GM21367 (cell line): ENCODE measurements around the gene ARGLU1.
A peak's percentile ranks its signal among the peaks of the same experiment; 100 is the strongest.

Experiments
- ATAC-seq: cut with Tn5 transposase; IDR thresholded peaks from one replicate; pipeline ENCODE4 v1.9.1; 2021; ENCODE audit not compliant: unreplicated experiment

The ARGLU1 gene

DNA sequence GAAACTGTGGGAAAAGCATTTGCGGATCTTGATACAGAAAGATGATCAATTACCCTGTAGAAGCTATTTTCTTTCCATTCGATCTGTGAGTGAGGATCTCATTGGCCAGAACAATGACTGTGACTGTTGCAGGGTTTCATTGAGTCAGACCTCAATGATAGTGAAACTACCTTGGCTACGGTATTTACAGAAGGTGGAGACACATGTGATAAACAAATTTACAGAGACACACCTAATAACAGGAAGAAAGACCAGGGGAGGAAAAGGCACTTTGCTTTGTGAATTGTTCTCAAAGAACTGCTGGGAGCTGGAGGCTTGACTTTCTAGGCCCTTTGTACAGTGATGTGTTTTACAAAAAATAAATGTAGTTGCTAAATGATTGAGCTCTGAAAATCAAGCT is 19.9 kb upstream of the ARGLU1 start:
- ATAC-seq: no peak

DNA sequence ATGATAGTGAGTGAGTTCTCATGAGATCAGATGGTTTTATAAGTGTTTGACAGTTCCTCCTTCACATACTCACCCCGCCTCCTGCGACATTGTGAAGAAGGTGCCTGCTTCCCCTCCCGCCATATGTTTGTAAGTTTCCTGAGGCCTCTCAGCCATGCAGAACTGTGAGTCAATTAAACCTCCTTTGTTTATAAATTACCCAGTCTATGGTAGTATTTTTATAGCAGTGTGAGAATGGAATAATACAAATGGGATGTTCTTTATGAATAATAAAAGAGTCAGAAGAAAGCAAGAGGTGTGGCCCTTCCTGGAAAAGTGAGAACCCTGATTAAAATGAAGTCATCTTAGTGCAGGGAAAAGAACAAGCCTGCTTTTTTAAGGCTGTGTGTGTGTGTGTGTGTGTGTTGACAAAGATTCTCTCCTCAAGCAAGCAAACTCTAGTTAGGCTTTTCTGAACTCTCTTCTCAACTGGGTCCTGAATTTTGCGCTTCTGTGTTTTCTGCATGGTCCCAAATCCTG is 18.8 kb upstream of the ARGLU1 start:
- ATAC-seq: no peak

DNA sequence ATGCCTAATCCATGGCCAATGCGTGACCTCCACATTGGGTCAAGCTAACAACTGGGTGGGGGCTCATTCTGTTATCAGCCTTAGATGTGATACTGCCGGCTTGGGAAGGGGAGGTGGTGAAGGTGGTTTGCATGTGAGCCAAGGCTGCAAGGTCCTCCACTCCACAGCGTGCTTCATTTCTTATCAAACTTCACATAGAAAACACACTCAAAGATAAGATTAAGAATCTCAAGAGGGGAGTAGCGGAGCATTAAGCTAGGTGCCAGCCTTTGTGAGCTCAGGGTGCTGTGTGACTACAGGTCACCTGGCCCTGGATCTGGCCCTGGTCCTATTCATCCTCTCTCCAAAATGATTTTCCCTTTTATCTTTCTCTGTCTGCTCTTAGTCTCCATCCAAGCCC is 13.3 kb upstream of the ARGLU1 start:
- ATAC-seq: no peak

DNA sequence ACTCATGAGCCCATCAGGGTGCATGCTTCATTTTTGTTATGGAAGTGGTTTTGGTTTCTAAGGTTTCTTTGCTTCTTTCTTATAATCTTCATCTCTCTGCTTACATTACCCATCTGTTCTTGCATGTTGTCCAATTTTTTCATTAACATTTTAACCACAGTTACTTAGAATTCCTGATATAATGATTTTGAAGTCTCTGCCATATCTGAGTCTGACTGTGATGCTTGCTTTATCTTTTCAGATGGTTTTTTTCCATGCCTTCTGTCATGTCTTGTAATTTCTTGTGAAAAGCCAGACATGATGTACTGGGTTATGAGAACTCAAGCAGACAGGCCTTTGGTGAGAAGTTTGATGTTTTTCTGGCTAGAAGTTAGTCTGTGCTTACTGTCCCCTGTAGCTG is 8.0 kb upstream of the ARGLU1 start:
- no peak for ATAC-seq

DNA sequence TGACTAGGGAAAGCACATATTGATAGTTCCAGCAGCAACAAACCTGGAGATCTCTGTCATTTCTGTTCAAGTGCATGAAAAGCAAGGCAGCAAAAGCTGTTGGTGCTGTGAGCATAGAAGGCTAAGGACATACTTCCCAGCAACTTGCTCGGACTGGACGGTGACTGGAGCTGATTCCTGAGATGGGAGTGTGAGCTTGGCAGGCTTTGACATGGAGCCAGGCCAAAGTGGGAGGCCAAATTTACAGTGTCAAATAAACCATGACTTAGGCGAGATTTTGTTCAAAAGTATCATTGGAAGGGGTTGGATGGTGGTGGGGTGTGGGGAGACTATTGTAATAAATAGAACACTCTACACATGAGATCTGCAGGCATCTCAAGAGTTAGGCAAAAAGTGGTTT is 5.9 kb upstream of the ARGLU1 start:
- no peak for ATAC-seq

DNA sequence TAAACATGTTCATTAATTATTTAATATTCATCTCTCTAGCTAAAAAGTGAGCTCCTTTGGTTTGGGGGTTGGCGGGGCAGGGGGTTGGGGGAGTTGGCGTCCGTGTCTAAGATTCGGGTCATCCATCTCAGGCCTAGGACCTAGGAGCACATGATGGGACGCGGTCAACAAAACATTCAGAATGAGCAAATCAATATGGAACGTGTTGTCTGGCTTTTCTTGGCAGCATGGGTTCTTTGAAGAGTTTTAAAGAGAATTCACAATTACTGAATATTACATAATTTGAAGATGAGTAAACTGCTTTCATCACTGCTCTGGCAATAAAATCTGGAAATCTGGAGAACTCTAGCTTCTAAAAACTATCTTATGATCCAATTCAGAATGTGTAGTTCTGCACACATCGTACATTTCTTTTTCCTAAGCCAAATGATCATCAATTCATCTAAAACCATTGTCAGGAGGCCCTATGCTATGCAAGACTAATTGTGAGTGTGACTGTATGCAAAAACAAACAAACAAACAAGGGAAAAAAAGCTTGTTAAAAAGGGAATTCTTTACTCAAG is 5.4 kb upstream of the ARGLU1 start:
- no peak for ATAC-seq

DNA sequence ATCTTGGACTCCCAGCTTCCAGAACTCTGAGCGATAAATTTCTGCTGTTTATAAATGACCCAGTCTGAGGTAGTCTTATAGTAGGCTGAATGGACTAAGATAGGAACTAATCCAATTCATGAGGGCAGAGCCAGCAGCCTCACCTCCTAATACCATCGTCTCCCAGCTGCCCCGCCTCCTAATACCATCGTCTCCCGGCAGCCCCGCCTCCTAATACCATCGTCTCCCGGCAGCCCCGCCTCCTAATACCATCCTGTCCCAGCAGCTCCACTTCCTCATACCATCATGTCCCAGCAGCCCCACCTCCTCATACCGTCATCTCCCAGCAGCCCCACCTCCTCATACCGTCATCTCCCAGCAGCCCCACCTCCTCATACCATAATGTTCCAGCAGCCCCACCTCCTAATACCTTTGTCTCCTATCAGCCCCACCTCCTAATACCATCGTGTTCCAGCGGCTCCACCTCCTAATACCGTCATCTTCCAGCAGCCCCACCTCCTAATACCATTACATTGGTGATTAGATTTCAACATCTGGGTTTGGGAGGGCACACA is 2.4 kb upstream of the ARGLU1 start:
- peak; percentile 37 for ATAC-seq

DNA sequence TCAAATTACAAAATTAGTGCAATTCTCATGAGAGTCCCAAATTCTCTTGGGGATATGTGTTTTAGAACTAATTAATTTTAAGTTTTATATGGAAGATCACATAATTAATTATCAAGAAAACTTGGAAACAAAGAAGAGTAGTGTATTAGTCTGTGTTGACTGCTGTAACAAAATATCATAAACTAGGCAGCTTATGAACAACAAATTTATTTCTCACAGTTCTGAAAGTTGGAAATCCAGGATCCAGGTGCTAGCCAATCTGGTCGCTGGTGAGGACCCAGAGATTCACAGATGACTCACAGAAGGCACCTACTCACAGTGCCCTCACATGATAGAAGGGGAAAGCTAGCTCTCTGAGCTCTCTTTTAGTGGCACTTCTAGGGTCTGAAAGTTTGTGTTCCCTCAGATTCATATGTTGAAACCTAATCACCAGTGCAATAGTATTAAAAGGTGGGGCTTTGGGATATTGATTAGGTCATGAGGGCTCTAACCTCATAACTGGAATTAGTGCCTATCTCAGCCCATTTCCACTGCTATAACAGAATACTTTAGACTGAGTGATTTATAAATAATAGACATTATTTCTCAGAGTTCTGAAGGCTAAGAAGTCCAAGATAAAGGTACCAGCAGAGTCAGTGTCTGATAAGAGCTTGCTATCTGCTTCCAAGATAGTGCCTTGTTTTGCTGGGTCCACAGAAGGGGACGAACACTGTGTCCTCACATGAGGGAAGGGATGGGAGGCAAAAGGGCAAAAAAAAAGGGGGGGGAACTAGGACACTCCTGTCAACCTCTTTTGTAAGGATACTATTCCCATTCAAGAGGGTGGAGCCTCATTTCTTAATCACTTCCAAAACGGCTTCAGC is 1.5 kb upstream of the ARGLU1 start:
- no peak for ATAC-seq

DNA sequence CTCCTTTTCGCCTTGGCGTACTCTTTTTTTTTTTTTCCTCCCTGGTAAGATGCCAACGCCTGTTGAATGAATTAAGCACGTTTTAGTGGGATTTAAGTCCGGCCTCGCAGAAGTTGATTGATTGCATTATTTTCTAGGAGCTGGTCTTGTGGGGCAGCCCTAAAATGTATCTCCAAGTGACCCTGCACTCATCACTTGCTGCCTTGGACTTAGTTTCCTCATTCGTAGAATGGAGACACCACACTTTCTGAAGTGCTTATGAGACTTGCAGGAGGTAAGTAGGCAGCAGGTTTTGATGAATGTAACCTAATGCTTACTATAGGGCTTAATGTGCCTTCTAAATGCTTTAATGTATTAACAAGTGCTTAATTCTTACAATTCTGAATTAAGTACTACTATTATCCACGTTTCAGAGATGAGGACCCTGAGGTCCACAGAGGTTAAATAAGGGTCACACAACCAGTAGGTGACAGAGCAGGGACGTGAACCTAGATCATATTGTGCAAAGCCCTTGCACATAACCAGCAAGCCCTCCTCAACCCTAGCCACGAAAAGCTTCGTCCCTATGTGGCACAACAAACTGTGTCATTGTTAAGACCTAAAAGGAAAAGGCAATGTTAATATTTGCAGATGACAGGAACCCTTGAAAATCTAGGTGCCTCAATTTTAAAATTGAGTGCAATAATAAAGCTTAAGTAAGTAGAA is 514 bp upstream of the ARGLU1 start:
- ATAC-seq: peak; percentile 24

DNA sequence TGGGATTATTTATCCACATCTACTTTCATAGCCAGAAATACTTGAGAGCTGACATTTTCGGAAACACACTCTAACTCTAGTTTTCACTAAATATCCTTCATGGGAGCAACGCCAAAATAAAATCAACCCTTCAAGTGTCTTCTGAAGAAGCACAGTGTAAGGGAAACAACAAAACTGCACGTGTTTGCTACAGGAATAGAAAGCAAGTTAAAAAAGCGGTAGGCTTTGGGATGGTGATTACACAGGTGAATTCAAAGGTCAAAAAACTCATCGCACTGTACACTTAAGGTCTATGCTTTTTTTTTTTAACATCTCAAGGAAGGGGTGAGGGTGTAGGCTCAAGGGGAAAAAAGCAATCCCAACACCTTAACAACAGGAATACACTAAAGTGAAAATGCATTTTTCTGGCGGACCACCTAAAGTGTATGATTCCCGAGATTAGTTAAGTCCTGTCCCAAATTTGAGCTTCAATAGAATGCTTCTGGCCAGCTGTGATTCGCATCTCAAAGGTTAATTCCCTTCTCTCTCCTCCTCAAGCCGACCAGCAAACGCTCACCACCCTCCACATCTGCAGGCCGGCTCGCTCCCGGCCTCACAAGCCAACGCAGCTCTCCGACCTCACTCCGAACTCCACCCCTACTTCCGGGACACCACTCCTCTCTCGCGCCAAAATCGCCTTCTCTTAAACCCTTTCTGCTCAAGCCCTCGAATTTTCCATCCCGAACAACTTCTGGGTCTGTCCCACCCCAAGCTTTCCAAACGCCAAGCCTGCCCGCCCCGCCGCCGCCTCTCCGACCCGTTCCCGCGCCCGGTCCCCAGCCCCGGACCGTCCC is 1.1 kb downstream of the ARGLU1 start:
- ATAC-seq: peak; percentile 32

DNA sequence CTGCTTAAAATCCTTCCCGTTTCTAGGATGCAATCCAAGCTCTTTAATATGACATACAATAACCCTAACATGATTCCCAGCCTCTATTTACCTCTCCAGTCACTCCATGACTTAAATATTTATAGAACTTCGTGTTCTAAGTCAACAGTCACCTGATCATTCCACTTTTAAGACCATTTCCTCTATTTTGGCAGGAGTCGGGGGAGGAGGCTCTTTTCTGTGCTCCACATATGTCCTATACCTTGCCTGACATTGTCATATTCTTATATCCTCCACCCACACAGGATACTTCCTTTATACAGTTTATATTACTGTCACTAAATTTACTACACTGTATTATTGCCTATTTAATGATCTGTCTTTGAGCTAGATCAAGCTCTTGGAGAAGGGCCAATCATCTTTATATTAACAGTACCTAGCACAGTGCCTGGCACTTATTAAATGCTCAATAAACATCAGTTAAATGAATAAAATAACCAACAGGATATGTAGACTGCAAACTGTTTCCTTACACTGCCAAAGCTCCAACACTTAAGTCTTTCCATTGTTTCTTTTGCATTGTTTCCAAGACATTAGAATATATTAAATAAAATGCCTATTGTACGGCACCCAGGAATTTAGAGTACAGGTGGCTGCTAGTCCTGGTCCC is 2.7 kb downstream of the ARGLU1 start:
- no peak for ATAC-seq

DNA sequence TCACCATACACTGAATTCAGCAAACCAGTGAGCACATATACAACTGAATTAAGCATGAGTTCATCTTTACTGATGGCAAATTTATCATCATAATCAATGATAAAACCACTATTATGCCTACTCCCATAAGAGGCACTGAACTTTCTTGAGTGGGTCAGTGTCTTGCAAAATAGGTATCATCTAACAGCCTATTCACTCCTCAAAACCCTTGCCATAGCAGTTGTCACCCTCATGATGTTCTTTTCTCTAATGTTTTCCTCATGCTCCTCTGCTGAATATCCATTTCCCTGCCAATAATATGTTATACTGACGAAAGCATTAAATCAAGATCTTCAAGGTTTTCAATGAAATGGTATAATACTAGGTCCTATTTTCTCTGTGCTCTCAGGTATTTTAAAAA is 5.6 kb downstream of the ARGLU1 start:
- ATAC-seq: no peak

DNA sequence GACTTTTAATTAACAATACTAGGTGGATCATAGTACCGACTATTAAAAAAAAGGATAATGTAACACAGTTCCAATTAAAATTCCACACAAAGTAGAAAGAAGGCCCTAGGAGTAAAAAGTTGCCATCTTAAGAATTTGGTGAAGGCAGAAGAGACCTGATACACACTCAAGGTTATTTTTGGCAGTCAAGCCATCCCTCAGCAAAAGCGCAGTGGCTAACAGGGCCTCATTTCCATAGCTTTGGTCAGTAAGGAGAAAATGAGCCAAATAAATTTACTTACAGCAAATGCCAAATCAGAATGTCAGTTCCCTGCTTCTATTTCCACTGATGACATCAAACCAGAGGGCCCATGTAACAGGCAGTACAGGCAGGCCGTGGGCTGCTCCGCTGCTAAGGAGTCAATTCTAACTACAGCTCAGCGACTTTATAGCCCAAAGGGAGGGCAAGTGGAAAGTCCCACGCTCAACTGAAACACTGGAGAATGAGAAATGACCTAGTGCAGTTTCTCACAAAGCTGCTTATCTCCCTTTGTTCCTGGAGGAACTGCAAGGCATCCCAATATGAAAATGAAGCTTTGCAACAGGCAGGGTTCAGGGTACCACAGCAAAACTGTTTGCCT is 6.3 kb downstream of the ARGLU1 start:
- peak; percentile 71 for ATAC-seq

DNA sequence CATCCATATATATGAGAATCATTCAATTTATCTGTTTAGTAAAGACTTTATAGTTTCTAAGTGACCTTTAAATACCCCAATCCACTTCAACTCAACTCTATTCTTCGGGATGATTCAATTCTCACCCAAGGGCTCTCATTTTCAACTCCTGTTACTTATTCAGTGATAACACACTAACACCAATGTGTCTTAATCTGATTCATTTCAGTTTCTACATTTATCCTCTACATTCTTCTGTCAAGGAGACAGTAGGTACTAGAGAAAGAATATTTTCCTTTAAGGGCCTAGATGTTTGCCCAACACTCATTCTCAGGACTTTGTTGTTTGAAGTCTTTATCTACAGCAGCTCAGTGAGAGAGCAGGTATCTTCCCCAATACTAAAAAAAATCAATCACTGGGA is 7.1 kb downstream of the ARGLU1 start:
- no peak for ATAC-seq

DNA sequence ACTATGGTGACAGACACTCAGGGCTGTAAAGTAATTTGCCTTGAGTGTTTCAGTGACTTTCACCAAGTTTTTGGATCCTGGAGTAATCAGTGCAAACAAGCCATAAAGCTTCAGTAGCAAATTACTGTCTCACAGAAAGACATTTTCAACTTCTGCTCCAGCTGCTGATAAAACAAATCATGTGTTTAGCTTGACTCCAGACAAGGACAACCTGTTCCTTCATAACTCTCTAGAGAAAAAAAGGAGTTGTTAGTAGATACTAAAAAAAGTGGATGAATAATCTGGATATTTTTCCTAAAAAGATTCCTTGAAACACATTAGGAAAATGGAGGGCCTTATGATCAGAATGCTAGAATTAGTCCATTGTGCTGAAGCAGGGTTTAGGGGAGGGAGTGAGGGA is 9.4 kb downstream of the ARGLU1 start:
- ATAC-seq: no peak

DNA sequence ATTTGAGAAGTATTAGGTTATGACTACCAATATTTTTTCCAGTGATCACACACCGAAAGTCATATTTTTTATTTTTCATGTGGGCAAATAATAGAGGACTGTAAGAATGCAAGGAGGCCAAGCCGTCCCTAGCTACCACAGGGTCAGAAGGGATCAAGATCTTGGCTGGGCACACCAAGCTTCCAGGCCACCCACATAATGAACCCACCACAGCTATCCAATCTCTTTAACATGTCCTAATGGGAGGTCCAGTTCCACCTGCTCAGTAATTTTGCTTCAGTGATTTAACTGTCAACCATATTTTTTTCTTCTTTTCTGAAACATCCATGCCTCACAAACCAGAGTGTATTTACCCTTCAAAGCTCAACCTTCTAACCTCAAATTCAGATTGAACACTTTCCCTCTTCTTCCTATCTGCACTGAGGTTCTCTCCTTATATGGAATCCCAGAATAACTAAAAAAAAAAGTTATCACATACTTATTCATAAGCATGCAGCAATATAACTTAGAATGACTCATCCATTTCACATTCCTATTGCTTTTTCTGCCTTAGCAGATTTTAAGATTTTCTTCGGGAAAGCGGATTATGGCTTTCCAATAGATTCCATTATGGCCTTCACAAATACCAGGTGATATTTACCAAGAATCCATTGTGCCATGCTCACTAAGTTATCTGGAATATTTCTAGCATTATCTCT is 12.2 kb downstream of the ARGLU1 start:
- no peak for ATAC-seq

DNA sequence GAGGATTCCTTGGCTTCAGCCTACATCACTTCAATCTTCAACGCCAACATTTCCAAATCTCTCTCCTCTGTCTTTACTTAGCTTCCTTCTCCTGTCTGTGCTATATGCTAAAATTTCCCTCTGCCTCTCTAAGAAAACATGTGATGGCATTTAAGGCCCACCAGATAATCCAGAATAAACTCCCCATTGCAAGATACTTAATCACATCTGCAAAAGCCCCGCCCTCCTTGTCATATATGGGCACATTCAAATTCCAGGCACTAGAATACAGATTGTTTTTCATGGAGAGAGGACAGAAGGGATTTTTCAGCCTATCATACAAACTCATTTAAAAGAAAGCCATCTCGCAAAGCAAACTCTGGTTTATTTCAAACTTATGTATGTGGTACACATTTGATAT is 16.2 kb downstream of the ARGLU1 start:
- ATAC-seq: no peak

DNA sequence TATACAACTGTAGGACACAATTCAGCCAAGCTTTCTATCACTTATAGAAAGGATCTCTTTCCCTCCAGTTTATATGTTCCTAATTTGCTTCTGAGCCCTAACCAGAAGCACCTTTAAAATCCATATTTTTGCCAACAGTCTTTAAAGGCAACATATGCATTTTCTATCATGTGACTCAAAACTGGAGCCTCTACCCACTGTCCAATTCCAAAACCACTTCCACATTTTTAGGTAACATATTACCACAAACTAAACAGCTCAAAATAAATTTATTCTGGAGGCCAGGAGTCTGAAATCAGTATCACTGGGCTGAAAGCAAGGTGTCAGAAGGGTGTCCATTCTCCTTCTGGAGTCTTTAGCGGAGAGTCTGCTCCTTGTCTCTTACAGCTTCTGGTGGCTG is 16.6 kb downstream of the ARGLU1 start:
- ATAC-seq: no peak

DNA sequence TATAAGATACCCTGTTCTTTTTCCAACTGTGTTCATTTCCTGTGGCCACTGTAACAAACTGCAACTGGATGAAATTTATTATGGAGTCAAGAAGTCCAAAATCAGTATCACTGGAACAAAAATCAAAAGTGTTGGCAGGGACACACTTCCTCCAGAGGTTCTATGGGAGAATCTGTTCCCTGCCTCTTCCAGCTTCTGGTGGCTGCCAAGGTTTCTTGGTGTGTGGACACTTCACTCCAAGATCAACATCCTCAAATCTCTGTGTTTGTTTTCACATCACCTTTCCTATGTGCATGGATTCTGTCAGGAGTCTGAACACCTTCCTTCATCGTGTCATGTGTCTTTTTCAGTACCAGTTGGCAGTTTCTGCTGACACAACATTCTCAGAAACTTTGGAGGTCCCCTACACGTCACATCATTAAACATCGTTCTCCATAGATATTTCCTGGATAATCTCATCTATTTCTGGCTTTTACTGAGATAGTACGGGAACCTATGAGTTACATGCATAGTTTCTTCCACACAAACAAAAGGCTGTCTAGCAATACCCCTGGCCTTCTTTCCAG is 17.3 kb downstream of the ARGLU1 start:
- no peak for ATAC-seq
